K562 (cell line): ENCODE results near the gene SUPT3H. TPM values are rescaled to one million over a fixed set of nuclear protein-coding genes. Genes with fewer than 3 reads are reported as not detected.

ENCODE experiments used
- ATAC-seq: fragments of 200-7000 bp; cut with Tn5 transposase; 3 replicates; pipeline ENCODE4 v1.9.1; 2020; ENCODE audit warnings: moderate library complexity
- BruUV-seq: library from RNA; stranded (reverse); fragments of 400-500 nt; replicated peaks from 2 replicates; lab custom pipeline; 2021; lab: Mats Ljungman, UMichigan
- CTCF ChIA-PET: fragments of 300-600 bp; formaldehyde crosslinking; extraction: SDS; loops from one replicate; lab custom pipeline; 2021; ENCODE audit warnings: low intra/inter-chr PET ratio; lab: Yijun Ruan, JAX
- POLR2A ChIA-PET: fragments of 300-600, 350-650 bp; sonication (Branson Sonifier 250); formaldehyde crosslinking; extraction: SDS; loops from one replicate; lab custom pipeline; 2021; ENCODE audit warnings: antibody characterized with exemption, inconsistent platforms; lab: Yijun Ruan, JAX
- DNase-seq, 4 experiments: peaks; one replicate each; pipeline versions ENCODE4 v3.0.0 to v3.0.0-alpha.2; 2011 to 2018; ENCODE audit warnings: low spot score in 3 of 4, mixed read lengths in 3 of 4; ENCODE audit errors: extremely low read depth in 1 of 4
- FAIRE-seq: peaks from 2 replicates; lab custom pipeline; 2011; peaks lifted over from hg19 to GRCh38; lab: Jason Lieb, UNC
- H2AFZ ChIP-seq: 2 replicates; pipeline ENCODE4 v1.6.0; 2011; ENCODE audit warnings: low read depth, low read length, control low read depth, inconsistent platforms
- H3K27ac ChIP-seq: fragments of 200-600 bp; 3 replicates; pipeline ENCODE4 v1.8.0; 2011; ENCODE audit warnings: low read depth, mild to moderate bottlenecking, control low read depth, inconsistent platforms, low read length, moderate library complexity, mixed read lengths; ENCODE audit errors: extremely low read depth
- H3K27me3 ChIP-seq, 2 experiments: fragments of 300-600 bp in 1 of 2; 2 replicates in 1 of 2; 3 replicates in 1 of 2; pipeline versions ENCODE4 v1.6.0 to v1.8.0; 2011; ENCODE audit warnings: inconsistent platforms in 2 of 2, low read length in 2 of 2, mild to moderate bottlenecking in 1 of 2, mixed read lengths in 1 of 2, moderate library complexity in 1 of 2; ENCODE audit not compliant: control insufficient read depth in 2 of 2, insufficient read depth in 2 of 2
- H3K36me3 ChIP-seq: fragments of 300-600 bp; 3 replicates; pipeline ENCODE4 v1.8.0; 2011; ENCODE audit warnings: mild to moderate bottlenecking, low read length, inconsistent platforms; ENCODE audit not compliant: control insufficient read depth, insufficient read depth
- H3K4me1 ChIP-seq, 2 experiments: fragments of 200-600 bp in 1 of 2; replicated peaks in 1 of 2; 2 replicates in 1 of 2; 3 replicates in 1 of 2; pipeline versions ENCODE4 v1.5.1 to v1.8.0; 2011; ENCODE audit warnings: inconsistent platforms in 2 of 2, low read length in 2 of 2, mild to moderate bottlenecking in 1 of 2, mixed read lengths in 1 of 2, moderate library complexity in 1 of 2; ENCODE audit not compliant: control insufficient read depth in 2 of 2, insufficient read depth in 2 of 2
- H3K4me2 ChIP-seq: 2 replicates; pipeline ENCODE4 v1.6.1; 2011; ENCODE audit warnings: low read length, control low read depth, inconsistent platforms, mixed read lengths; ENCODE audit not compliant: insufficient read depth
- H3K4me3 ChIP-seq: fragments of 200-600 bp; sonication (generic), shearing (Covaris generic); 2 replicates; pipeline ENCODE4 v1.5.1; 2016; ENCODE audit warnings: control low read depth, inconsistent platforms
- H3K79me2 ChIP-seq: fragments of 200-600 bp; 3 replicates; pipeline ENCODE4 v1.8.0; 2011; ENCODE audit warnings: low read length, inconsistent platforms; ENCODE audit not compliant: control insufficient read depth, insufficient read depth
- H3K9ac ChIP-seq, 2 experiments: 2 replicates each; pipeline versions ENCODE4 v1.6.0 to v1.6.1; 2011; ENCODE audit warnings: low read depth in 2 of 2, low read length in 2 of 2, control low read depth in 1 of 2, inconsistent platforms in 1 of 2, mild to moderate bottlenecking in 1 of 2, mixed read lengths in 1 of 2; ENCODE audit not compliant: insufficient read depth in 1 of 2
- H3K9me1 ChIP-seq: one replicate; pipeline ENCODE4 v1.6.0; 2011; ENCODE audit warnings: inconsistent platforms, mild to moderate bottlenecking, low read length, moderate library complexity; ENCODE audit not compliant: control insufficient read depth, insufficient read depth
- H3K9me3 ChIP-seq: replicated peaks from 2 replicates; pipeline ENCODE4 v1.5.1; 2011; ENCODE audit warnings: low read depth, low read length, inconsistent platforms; ENCODE audit not compliant: control insufficient read depth, insufficient read depth
- H4K20me1 ChIP-seq: replicated peaks from 2 replicates; pipeline ENCODE4 v1.6.1; 2011; ENCODE audit warnings: low read length, inconsistent platforms, mixed read lengths; ENCODE audit not compliant: control insufficient read depth, insufficient read depth
- CAMTA2 ChIP-seq: fragments of 250-450 bp; sonication (Bioruptor Pico); conservative IDR thresholded peaks from 2 replicates; pipeline ENCODE4 v1.5.1; 2022
- CBX1 ChIP-seq: sonication (generic); IDR thresholded peaks from 2 replicates; pipeline ENCODE4 v1.6.1; 2016; ENCODE audit warnings: antibody characterized with exemption, low read depth, mild to moderate bottlenecking
- CBX3 ChIP-seq, 2 experiments: IDR thresholded peaks; 1 replicate in 1 of 2; 2 replicates in 1 of 2; pipeline ENCODE4 v1.6.1; 2012; ENCODE audit warnings: inconsistent platforms in 2 of 2, low read length in 2 of 2, borderline replicate concordance in 1 of 2, control low read depth in 1 of 2
- CEBPG ChIP-seq, 3 experiments: fragments of 200-800 bp in 1 of 3; sonication (Bioruptor generic) in 1 of 3; sonication (generic) in 1 of 3; formaldehyde crosslinking in 1 of 3; IDR thresholded peaks in 2 of 3; conservative IDR thresholded peaks in 1 of 3; 2 replicates each; pipeline versions ENCODE4 v1.6.1 to v1.8.0; 2016 to 2022; ENCODE audit warnings: missing compliant biosample characterization in 2 of 3, missing genetic modification characterization in 2 of 3, mild to moderate bottlenecking in 1 of 3, missing genetic modification reagents in 1 of 3
- CREB1 ChIP-seq, 2 experiments: sonication (generic) in 1 of 2; formaldehyde crosslinking in 1 of 2; IDR thresholded peaks; 2 replicates each; pipeline versions ENCODE4 v1.6.1 to v1.8.0; 2012 to 2022; ENCODE audit warnings: inconsistent platforms in 1 of 2, mild to moderate bottlenecking in 1 of 2, missing genetic modification reagents in 1 of 2, moderate library complexity in 1 of 2
- GATA2 ChIP-seq: sonication (generic); formaldehyde crosslinking; IDR thresholded peaks from 2 replicates; pipeline ENCODE4 v1.4.0; 2020; ENCODE audit warnings: mild to moderate bottlenecking, missing genetic modification reagents
- HNRNPH1 ChIP-seq: fragments of 200-400 bp; formaldehyde crosslinking; optimal IDR thresholded peaks from 2 replicates; pipeline ENCODE3; 2017; ENCODE audit warnings: low read depth, mild to moderate bottlenecking, low read length, moderate library complexity
- MYC ChIP-seq, 2 experiments: fragments of 250-450 bp in 1 of 2; sonication (Bioruptor Pico) in 1 of 2; IDR thresholded peaks; 2 replicates each; pipeline versions ENCODE4 v1.5.1 to v1.6.1; 2012 to 2021; ENCODE audit warnings: low read depth in 2 of 2, borderline replicate concordance in 1 of 2, improper control_type of control experiment in 1 of 2, low read length in 1 of 2, mild to moderate bottlenecking in 1 of 2, moderate library complexity in 1 of 2
- RUNX1 ChIP-seq: sonication (generic); IDR thresholded peaks from 2 replicates; pipeline ENCODE4 v1.6.1; 2016; ENCODE audit warnings: antibody characterized with exemption, low read depth
- SIRT6 ChIP-seq: IDR thresholded peaks from one replicate; pipeline ENCODE4 v1.6.1; 2012; ENCODE audit warnings: low read depth, mild to moderate bottlenecking, control low read depth, inconsistent platforms, low read length, moderate library complexity
- TEAD2 ChIP-seq: fragments of 450-650 bp; IDR thresholded peaks from 2 replicates; pipeline ENCODE4 v1.6.1; 2016; ENCODE audit warnings: missing genetic modification characterization, control low read depth, missing compliant biosample characterization
- XRCC3 ChIP-seq: fragments of 450-650 bp; IDR thresholded peaks from 2 replicates; pipeline ENCODE4 v1.6.1; 2017; ENCODE audit warnings: mild to moderate bottlenecking, moderate library complexity
- ZFP1 ChIP-seq: fragments of 450-650 bp; formaldehyde crosslinking; IDR thresholded peaks from 2 replicates; pipeline ENCODE4 v1.4.0; 2020; ENCODE audit warnings: mild to moderate bottlenecking, mixed read lengths
- ZNF384 ChIP-seq: IDR thresholded peaks from 2 replicates; pipeline ENCODE4 v1.6.1; 2012; ENCODE audit warnings: low read depth, low read length, improper control_type of control experiment
- WGBS: fragments of 100-300 bp; shearing (Covaris generic); methylation state at CpG from one replicate; pipeline ENCODE4 v1.1.6; 2016; ENCODE audit warnings: low coverage, mixed read lengths; ENCODE audit not compliant: insufficient coverage; ENCODE audit errors: missing lambda C conversion rate; 5-methylcytosine and 5-hydroxymethylcytosine counted together
- in situ Hi-C: fragments of 300-500 bp; cut with MboI; formaldehyde crosslinking; loops from 4 replicates; pipeline ENCODE4 v1.15.0; 2018; ENCODE audit warnings: inconsistent platforms, mixed read lengths
- intact Hi-C: fragments of 100-400 bp; cut with micrococcal nuclease; formaldehyde crosslinking; loops from 2 replicates; pipeline ENCODE4 v1.14.2; 2022
- polyA plus RNA-seq, 8 experiments: library from polyadenylated mRNA; depleted of rRNA in 4 of 8; stranded (reverse) in 5 of 8; unstranded in 3 of 8; fragments of >200 nt; fragmentation: Nextera tagmentation in 2 of 8; fragmentation: Illumina TruSeq in 1 of 8; extraction: Ambion mirVana in 2 of 8; extraction: Trizol in 1 of 8; gene quantifications; 2 replicates each; pipeline versions ENCODE4 v1.2.1 to v1.2.3, GENCODE V29; 2011 to 2014; ENCODE audit warnings: inconsistent platforms in 1 of 8, missing spikeins in 1 of 8
- total RNA-seq, 7 experiments: library from RNA; depleted of rRNA in 6 of 7; stranded (reverse); fragments of >200 nt in 6 of 7; fragmentation: Illumina TruSeq in 2 of 7; extraction: Trizol in 2 of 7; gene quantifications; 2 replicates each; pipeline versions ENCODE4 v1.2.1 to v1.2.3, GENCODE V29; 2011 to 2021; ENCODE audit warnings: low replicate concordance in 1 of 7
- TF ChIP-seq, protein P1 (sequence below), 2 experiments: fragments of 450-650 bp; formaldehyde crosslinking in 1 of 2; IDR thresholded peaks; 2 replicates each; pipeline versions ENCODE4 v1.4.0 to v1.6.1; 2014 to 2020; ENCODE audit warnings: mild to moderate bottlenecking in 2 of 2, borderline replicate concordance in 1 of 2, low read depth in 1 of 2

SUPT3H gene
- total and polyA plus RNA-seq, 9 of the 15 experiments (the other 6 are each of a cell fraction or from before 2014, with no cell fraction given), result 7.2 to 16.3 (median 11.9) TPM

GRCh38 chr6:45154679-45155078, 223.1 kb downstream of the SUPT3H start:
- Histone ChIP-seq H2AFZ (no peak overlapping the region), H3K36me3 (no peaks in the 10 kb centered on the region), H3K9me3 (0 out of 2 replicates have a peak, but pooled peaks cover 3% of the 10 kb centered on the region), H3K9me1 (no peaks in the 10 kb centered on the region), H3K27me3 (no peaks in the 10 kb centered on the region), H3K4me3 (no peak overlapping the region), H4K20me1 (no peaks in the 10 kb centered on the region), H3K9ac (no peak overlapping the region), H3K79me2 (no peaks in the 10 kb centered on the region), H3K4me1 (peaks cover 0 to 15% of the 10 kb centered on the region in 2 experiments; a peak in 3 of 5 replicates), H3K27ac (no peak overlapping the region), H3K4me2 (no peak overlapping the region)
- CTCF ChIA-PET, result no interaction called here
- 24% methylated on average over 3 of the region's 3 CpGs for WGBS
- BruUV-seq, result no TSS peak
- DNase-seq, result no peak
- POLR2A ChIA-PET, result interaction anchor here (0.7 to 2.1 kb wide), 2 partner anchors 9 to 55 kb away, joined by 3 to 6 read pairs; no protein-coding TSS in a partner anchor
- intact Hi-C loops (no loop called here), in situ Hi-C loops (no loop called here)
- FAIRE-seq, result no peak
- ATAC-seq, result no peak
- TF ChIP-seq CREB1 (IDR thresholded peaks at IDR 0.05) (no peak), CREB1 (CRISPR knock-in tag; IDR thresholded peaks at IDR 0.05) (no peak), GATA2 (CRISPR knock-in tag) (no peak), CBX1 (no peak), HNRNPH1 (no peak), ZFP1 (CRISPR knock-in tag) (no peak), ZNF384 (no peak), CEBPG (CRISPR knock-in tag; IDR thresholded peaks at IDR 0.05) (no peak), CEBPG (tag; conservative IDR thresholded peaks at IDR 0.05 in 1 of 2, IDR thresholded peaks at IDR 0.05 in 1 of 2) (no peak), CBX3 (IDR thresholded peaks at IDR 0.05; ENCODE audit: borderline replicate concordance in 1 of 2, low read length in 2 of 2) (no peak), MYC (IDR thresholded peaks at IDR 0.05; ENCODE audit: low read depth, low read length) (no peak), MYC (CRISPR knock-in tag; IDR thresholded peaks at IDR 0.05; ENCODE audit: borderline replicate concordance, low read depth) (no peak), TEAD2 (tag) (no peak), SIRT6 (no peak), RUNX1 (no peak), CAMTA2 (CRISPR knock-in tag) (no peak), XRCC3 (no peak)
- TF ChIP-seq, protein P1, sequence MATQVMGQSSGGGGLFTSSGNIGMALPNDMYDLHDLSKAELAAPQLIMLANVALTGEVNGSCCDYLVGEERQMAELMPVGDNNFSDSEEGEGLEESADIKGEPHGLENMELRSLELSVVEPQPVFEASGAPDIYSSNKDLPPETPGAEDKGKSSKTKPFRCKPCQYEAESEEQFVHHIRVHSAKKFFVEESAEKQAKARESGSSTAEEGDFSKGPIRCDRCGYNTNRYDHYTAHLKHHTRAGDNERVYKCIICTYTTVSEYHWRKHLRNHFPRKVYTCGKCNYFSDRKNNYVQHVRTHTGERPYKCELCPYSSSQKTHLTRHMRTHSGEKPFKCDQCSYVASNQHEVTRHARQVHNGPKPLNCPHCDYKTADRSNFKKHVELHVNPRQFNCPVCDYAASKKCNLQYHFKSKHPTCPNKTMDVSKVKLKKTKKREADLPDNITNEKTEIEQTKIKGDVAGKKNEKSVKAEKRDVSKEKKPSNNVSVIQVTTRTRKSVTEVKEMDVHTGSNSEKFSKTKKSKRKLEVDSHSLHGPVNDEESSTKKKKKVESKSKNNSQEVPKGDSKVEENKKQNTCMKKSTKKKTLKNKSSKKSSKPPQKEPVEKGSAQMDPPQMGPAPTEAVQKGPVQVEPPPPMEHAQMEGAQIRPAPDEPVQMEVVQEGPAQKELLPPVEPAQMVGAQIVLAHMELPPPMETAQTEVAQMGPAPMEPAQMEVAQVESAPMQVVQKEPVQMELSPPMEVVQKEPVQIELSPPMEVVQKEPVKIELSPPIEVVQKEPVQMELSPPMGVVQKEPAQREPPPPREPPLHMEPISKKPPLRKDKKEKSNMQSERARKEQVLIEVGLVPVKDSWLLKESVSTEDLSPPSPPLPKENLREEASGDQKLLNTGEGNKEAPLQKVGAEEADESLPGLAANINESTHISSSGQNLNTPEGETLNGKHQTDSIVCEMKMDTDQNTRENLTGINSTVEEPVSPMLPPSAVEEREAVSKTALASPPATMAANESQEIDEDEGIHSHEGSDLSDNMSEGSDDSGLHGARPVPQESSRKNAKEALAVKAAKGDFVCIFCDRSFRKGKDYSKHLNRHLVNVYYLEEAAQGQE (IDR thresholded peaks at IDR 0.05; ENCODE audit: borderline replicate concordance), result no peak
- TF ChIP-seq, protein P1 (CRISPR knock-in tag; IDR thresholded peaks at IDR 0.05; ENCODE audit: low read depth), result no peak
